HG02678 (cell line): ENCODE measurements around the gene DENND5B.

Experiments
- ATAC-seq: cut with Tn5 transposase; IDR thresholded peaks from one replicate; pipeline ENCODE4 v1.9.1; 2021; ENCODE audit warnings: mild to moderate bottlenecking, moderate library complexity; ENCODE audit not compliant: unreplicated experiment

The DENND5B gene

GRCh38 chr12:31342286-31342685, 248.7 kb downstream of the DENND5B start:
- no peak for ATAC-seq

DNA sequence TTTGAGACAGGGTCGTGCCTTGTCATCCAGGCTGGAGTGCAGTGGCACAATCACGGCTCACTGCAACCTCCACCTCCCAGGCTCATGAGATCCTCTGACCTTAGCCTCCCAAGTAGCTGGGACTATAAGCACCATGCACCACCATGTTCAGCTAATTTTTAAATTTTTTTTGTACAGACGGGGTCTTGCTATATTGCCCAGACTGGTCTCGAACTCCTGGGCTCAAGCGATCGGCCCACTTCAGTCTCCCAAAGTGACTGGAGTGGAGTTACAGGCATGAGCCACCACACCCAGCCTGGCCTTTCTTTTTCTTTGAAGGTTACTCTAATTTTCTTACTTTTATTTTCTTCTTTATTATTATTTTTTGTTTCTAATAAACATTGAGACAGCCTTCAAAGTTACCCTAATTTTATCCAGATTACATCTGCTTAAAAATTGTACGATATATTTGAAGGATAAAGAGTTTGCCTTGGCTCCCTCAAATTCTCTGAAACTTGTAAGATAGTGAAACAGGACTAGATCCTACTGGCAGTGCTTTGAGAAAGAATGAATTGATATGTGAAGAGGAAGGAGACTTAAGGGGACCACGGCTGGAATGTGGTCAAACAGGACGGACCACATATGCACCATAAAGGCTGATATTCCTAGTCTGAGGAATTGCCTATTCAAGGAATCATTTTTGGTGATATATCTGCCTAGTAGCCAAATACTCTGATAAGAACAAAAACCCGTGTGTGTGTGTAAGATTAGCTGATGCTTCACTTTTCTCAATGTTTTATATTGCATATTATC, 250.9 kb downstream of the DENND5B start:
- ATAC-seq, result no peak

- ATAC-seq, result no peak
Measured at GRCh38 chr12:31337952-31338351, 253.0 kb downstream of the DENND5B start.
